ENCODE data around the gene BTBD19. TPM values are rescaled to one million over a fixed set of nuclear protein-coding genes. Genes with fewer than 3 reads are reported as not detected.

The BTBD19 gene
- total RNA-seq, 6 donors from 2014 or later, result 5.1 to 63.9 (median 17.8) TPM

- WGBS, 2 donors, result 88 to 98% methylated on average over 13 to 20 of the region's 20 CpGs
- H3K4me1 ChIP-seq, result peaks cover 68 to 94% (median 82%) of the 10 kb centered on the region in 4 donors
- TF ChIP-seq CTCF (IDR thresholded peaks at IDR 0.05) (no peak), POLR2A (IDR thresholded peaks at IDR 0.05) (peak in 1 of 4 donors; percentile 1)
Measured at GRCh38 chr1:44805311-44806024, 2.9 kb upstream of the BTBD19 start.

GRCh38 chr1:44806025-44806703 is 2.2 kb upstream of the BTBD19 start:
- WGBS, 2 donors, result 93 to 95% methylated on average over 27 to 60 of the region's 70 CpGs
- Histone ChIP-seq H3K4me1 (peaks cover 75 to 95% (median 89%) of the 10 kb centered on the region in 4 donors), H3K36me3 (peaks cover 17 to 49% (median 42%) of the 10 kb centered on the region in 4 donors), H3K27me3 (no peaks in the 10 kb centered on the region), H3K9me3 (no peaks in the 10 kb centered on the region), H3K27ac (peak overlapping the region; percentile 93 to 99 (median 98)), H3K4me3 (peak overlapping the region in 1 of 4 donors; percentile 28)
- DNase-seq (peak in 1 of 2 donors; percentile 89), ATAC-seq (ENCODE audit: low FRiP score in 2 of 2) (no peak)
- TF ChIP-seq POLR2A (IDR thresholded peaks at IDR 0.05) (no peak), CTCF (IDR thresholded peaks at IDR 0.05) (peak in 1 of 6 experiments; percentile 8), POLR2AphosphoS5 (IDR thresholded peaks at IDR 0.05) (no peak), EP300 (IDR thresholded peaks at IDR 0.05) (no peak)

More at GRCh38 chr1:44805311-44806024, 2.9 kb upstream of the BTBD19 start:
- Histone ChIP-seq H3K4me3 (peak overlapping the region in 1 of 4 donors; percentile 28), H3K9me3 (no peaks in the 10 kb centered on the region), H3K27ac (peak overlapping the region; percentile 93 to 99 (median 98)), H3K36me3 (peaks cover 17 to 49% (median 42%) of the 10 kb centered on the region in 4 donors), H3K27me3 (no peaks in the 10 kb centered on the region)
- DNase-seq, result no peak
- ATAC-seq (ENCODE audit: low FRiP score in 2 of 2), result no peak

- DNase-seq, result no peak
Measured at GRCh38 chr1:44806704-44807363, 1.5 kb upstream of the BTBD19 start, which contains the start of gene DYNLT4. Gene DYNLT4 (minus strand): TSS chr1:44807351. CDS start chr1:44806668, 683 bp downstream.

More at GRCh38 chr1:44806704-44807363, 1.5 kb upstream of the BTBD19 start, which contains the start of gene DYNLT4:
- 0 to 61% methylated on average over 1 to 7 of the region's 7 CpGs for WGBS, 2 donors
- Histone ChIP-seq H3K27me3 (no peaks in the 10 kb centered on the region), H3K9me3 (no peaks in the 10 kb centered on the region), H3K4me1 (peaks cover 75 to 95% (median 92%) of the 10 kb centered on the region in 4 donors), H3K4me3 (peak within 1 kb of the TSS in 1 of 4 donors; percentile 31), H3K36me3 (peaks cover 17 to 49% (median 42%) of the 10 kb centered on the region in 4 donors), H3K27ac (peak within 1 kb of the TSS; percentile 93 to 99 (median 98))
- TF ChIP-seq CTCF (IDR thresholded peaks at IDR 0.05), result no peak
- no peak for TF ChIP-seq POLR2AphosphoS5 (IDR thresholded peaks at IDR 0.05)
- peak in 1 of 4 donors; percentile 87 for TF ChIP-seq POLR2A (IDR thresholded peaks at IDR 0.05)
- no peak for TF ChIP-seq EP300 (IDR thresholded peaks at IDR 0.05)
- ATAC-seq (ENCODE audit: low FRiP score in 2 of 2), result peak in 1 of 2 donors; percentile 0
